ENCODE data around the gene COL4A5. TPM values are rescaled to one million over a fixed set of nuclear protein-coding genes. Genes with fewer than 3 reads are reported as not detected.

Gene COL4A5
- total RNA-seq, 2 donors from 2014 or later, result 39.8 to 53.5 TPM

- no peak for ATAC-seq (ENCODE audit: insufficient number of reproducible peaks, low FRiP score, low read depth)
- no peak overlapping the region for H3K27ac ChIP-seq
- DNase-seq (ENCODE audit: low spot score), result no peak
- no peaks in the 10 kb centered on the region for H3K4me1 ChIP-seq (ENCODE audit: control insufficient read depth in 1 of 2, low read depth in 2 of 2)
- H3K36me3 ChIP-seq, result no peaks in the 10 kb centered on the region
- H3K4me3 ChIP-seq, result no peak overlapping the region
- TF ChIP-seq, protein P1, sequence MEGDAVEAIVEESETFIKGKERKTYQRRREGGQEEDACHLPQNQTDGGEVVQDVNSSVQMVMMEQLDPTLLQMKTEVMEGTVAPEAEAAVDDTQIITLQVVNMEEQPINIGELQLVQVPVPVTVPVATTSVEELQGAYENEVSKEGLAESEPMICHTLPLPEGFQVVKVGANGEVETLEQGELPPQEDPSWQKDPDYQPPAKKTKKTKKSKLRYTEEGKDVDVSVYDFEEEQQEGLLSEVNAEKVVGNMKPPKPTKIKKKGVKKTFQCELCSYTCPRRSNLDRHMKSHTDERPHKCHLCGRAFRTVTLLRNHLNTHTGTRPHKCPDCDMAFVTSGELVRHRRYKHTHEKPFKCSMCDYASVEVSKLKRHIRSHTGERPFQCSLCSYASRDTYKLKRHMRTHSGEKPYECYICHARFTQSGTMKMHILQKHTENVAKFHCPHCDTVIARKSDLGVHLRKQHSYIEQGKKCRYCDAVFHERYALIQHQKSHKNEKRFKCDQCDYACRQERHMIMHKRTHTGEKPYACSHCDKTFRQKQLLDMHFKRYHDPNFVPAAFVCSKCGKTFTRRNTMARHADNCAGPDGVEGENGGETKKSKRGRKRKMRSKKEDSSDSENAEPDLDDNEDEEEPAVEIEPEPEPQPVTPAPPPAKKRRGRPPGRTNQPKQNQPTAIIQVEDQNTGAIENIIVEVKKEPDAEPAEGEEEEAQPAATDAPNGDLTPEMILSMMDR (IDR thresholded peaks at IDR 0.05), result no peak
- no peaks in the 10 kb centered on the region for H3K27me3 ChIP-seq (replicated peaks; ENCODE audit: insufficient read depth)
- no peaks in the 10 kb centered on the region for H3K9me3 ChIP-seq
Measured at GRCh38 chrX:108399418-108400165, 40.0 kb upstream of the COL4A5 start.

GRCh38 chrX:108412783-108413182 lies 26.9 kb upstream of the COL4A5 start:
- no peaks in the 10 kb centered on the region for H3K27me3 ChIP-seq (replicated peaks; ENCODE audit: insufficient read depth)
- no peaks in the 10 kb centered on the region for H3K4me1 ChIP-seq (ENCODE audit: control insufficient read depth in 1 of 2, low read depth in 2 of 2)
- DNase-seq (ENCODE audit: low spot score) (no peak), ATAC-seq (ENCODE audit: insufficient number of reproducible peaks, low FRiP score, low read depth) (no peak)
- TF ChIP-seq, protein P1 (IDR thresholded peaks at IDR 0.05), result no peak
- H3K4me3 ChIP-seq, result no peak overlapping the region
- H3K27ac ChIP-seq, result no peak overlapping the region
- no peaks in the 10 kb centered on the region for H3K9me3 ChIP-seq
- H3K36me3 ChIP-seq, result no peaks in the 10 kb centered on the region

DNA sequence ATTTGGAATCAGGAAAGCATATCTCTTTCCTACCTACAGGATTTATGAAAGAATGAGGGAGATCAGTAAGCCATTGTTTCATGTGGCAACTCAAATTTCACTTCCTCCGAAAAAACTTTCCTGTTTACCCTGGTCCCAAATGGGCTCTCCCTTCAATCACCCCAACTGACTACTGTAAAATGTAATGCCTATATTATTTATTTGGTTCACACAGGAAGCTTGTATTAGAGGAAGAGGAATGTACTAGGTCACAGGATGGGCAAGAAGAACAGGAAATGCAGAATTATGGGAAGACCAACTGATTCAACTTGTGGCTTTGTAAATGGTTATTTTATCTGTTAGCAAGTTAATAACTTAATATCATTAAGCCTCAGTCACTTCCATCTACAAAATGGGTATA lies 24.5 kb upstream of the COL4A5 start:
- Histone ChIP-seq H3K27me3 (replicated peaks; ENCODE audit: insufficient read depth) (no peaks in the 10 kb centered on the region), H3K4me1 (ENCODE audit: control insufficient read depth in 1 of 2, low read depth in 2 of 2) (no peaks in the 10 kb centered on the region), H3K36me3 (no peaks in the 10 kb centered on the region), H3K4me3 (no peak overlapping the region), H3K9me3 (no peaks in the 10 kb centered on the region), H3K27ac (no peak overlapping the region)
- ATAC-seq (ENCODE audit: insufficient number of reproducible peaks, low FRiP score, low read depth) (no peak), DNase-seq (ENCODE audit: low spot score) (no peak)
- TF ChIP-seq, protein P1 (IDR thresholded peaks at IDR 0.05), result no peak

DNA sequence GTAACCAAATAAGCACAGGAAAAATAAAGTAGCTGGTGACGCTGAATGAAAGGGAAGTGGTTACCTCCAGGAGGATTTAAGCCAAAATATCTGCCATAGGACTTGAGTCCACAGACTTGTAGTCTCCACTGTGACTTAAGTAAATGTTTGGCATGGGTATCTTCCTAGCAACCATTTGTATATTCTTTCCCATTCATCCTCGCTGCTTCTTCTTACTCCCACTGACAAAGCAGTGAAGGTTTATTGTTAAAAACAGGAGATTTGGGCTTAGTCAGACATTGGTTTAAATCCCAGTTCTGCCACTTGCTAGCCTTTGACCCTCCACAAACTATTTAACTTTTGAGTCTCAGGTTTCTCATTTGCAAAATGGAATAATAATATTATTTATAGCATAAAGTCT lies 23.7 kb upstream of the COL4A5 start:
- Histone ChIP-seq H3K4me1 (ENCODE audit: control insufficient read depth in 1 of 2, low read depth in 2 of 2) (no peaks in the 10 kb centered on the region), H3K36me3 (no peaks in the 10 kb centered on the region), H3K27me3 (replicated peaks; ENCODE audit: insufficient read depth) (no peaks in the 10 kb centered on the region), H3K9me3 (no peaks in the 10 kb centered on the region), H3K27ac (no peak overlapping the region), H3K4me3 (no peak overlapping the region)
- no peak for ATAC-seq (ENCODE audit: insufficient number of reproducible peaks, low FRiP score, low read depth)
- TF ChIP-seq, protein P1 (IDR thresholded peaks at IDR 0.05), result no peak
- no peak for DNase-seq (ENCODE audit: low spot score)

DNA sequence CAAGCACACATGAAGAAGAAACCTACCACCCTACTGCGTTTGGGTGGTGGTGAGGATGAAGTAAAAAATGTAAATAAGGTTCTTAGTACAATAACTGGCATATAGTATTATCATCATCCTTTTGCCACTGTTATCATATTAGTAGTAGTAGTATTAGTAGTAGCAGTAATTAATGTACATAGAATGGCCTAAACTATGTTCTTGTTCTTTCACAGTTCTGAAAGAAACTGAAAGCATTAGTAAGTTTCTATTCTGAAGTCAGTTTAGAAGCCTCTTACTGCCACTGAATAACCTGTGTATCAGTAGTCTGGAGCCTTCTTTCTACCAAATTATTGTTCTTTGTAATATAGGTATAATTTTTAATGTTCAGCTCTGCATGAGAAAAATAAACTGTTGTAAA lies 22.4 kb upstream of the COL4A5 start:
- Histone ChIP-seq H3K4me1 (ENCODE audit: control insufficient read depth in 1 of 2, low read depth in 2 of 2) (no peaks in the 10 kb centered on the region), H3K9me3 (no peaks in the 10 kb centered on the region), H3K4me3 (no peak overlapping the region), H3K27me3 (replicated peaks; ENCODE audit: insufficient read depth) (no peaks in the 10 kb centered on the region), H3K27ac (no peak overlapping the region), H3K36me3 (no peaks in the 10 kb centered on the region)
- TF ChIP-seq, protein P1 (IDR thresholded peaks at IDR 0.05), result no peak
- no peak for DNase-seq (ENCODE audit: low spot score)
- ATAC-seq (ENCODE audit: insufficient number of reproducible peaks, low FRiP score, low read depth), result no peak

Measured in thoracic aorta (tissue), 2 donors.